GM12878 (cell line): Measurements from ENCODE around the gene MMD2.

ENCODE experiments used
- BHLHE40 ChIP-seq, 2 experiments: fragments of 450-650 bp in 1 of 2; IDR thresholded peaks; 2 replicates each; pipeline ENCODE4 v1.6.1; 2011 to 2017; ENCODE audit warnings: low read depth in 2 of 2, borderline replicate concordance in 1 of 2, improper control_type of control experiment in 1 of 2, low read length in 1 of 2, mild to moderate bottlenecking in 1 of 2
- EZH2 ChIP-seq: IDR thresholded peaks from 2 replicates; pipeline ENCODE4 v1.6.1; 2012; ENCODE audit warnings: low read depth, mild to moderate bottlenecking, control low read depth, inconsistent platforms, low read length, borderline replicate concordance; ENCODE audit not compliant: control insufficient read depth
- POLR2A ChIP-seq: IDR thresholded peaks from 2 replicates; pipeline ENCODE4 v1.6.1; 2011; ENCODE audit warnings: low read depth, mild to moderate bottlenecking, low read length
- POLR2AphosphoS5 ChIP-seq: IDR thresholded peaks from 2 replicates; pipeline ENCODE4 v1.6.1; 2011; ENCODE audit warnings: mild to moderate bottlenecking, low read length, inconsistent platforms
- SIN3A ChIP-seq: IDR thresholded peaks from 2 replicates; pipeline ENCODE4 v1.6.1; 2012; ENCODE audit warnings: low read depth, low read length, improper control_type of control experiment
- SMAD1 ChIP-seq: fragments of 450-650 bp; IDR thresholded peaks from 2 replicates; pipeline ENCODE4 v1.6.1; 2018; ENCODE audit warnings: mild to moderate bottlenecking, low read depth; ENCODE audit not compliant: partially characterized antibody
- SP1 ChIP-seq: IDR thresholded peaks from one replicate; pipeline ENCODE4 v1.6.1; 2011; ENCODE audit warnings: low read depth, low read length
- SUZ12 ChIP-seq: fragments of 200-600 bp; sonication (generic); IDR thresholded peaks from one replicate; pipeline ENCODE4 v1.6.1; 2018; ENCODE audit warnings: antibody characterized with exemption, mild to moderate bottlenecking; ENCODE audit not compliant: unreplicated experiment
- TAF1 ChIP-seq: IDR thresholded peaks from 2 replicates; pipeline ENCODE4 v1.6.1; 2011; ENCODE audit warnings: mild to moderate bottlenecking, low read depth, low read length, borderline replicate concordance
- TF ChIP-seq, protein P1 (sequence below), 3 experiments: IDR thresholded peaks in 2 of 3; conservative IDR thresholded peaks in 1 of 3; 2 replicates each; pipeline ENCODE4 v1.5.1; 2011; ENCODE audit warnings: low read depth in 3 of 3, low read length in 3 of 3, mild to moderate bottlenecking in 3 of 3, control low read depth in 2 of 3, moderate library complexity in 2 of 3, inconsistent platforms in 1 of 3, mixed read lengths in 1 of 3; ENCODE audit not compliant: control insufficient read depth in 2 of 3, insufficient read depth in 1 of 3; ENCODE audit errors: extremely low read depth in 1 of 3
- TF ChIP-seq, protein P2 (sequence below): IDR thresholded peaks from 2 replicates; pipeline ENCODE4 v1.6.1; 2011; ENCODE audit warnings: low read depth, mild to moderate bottlenecking, low read length, moderate library complexity, borderline replicate concordance; ENCODE audit errors: extremely low read depth

DNA sequence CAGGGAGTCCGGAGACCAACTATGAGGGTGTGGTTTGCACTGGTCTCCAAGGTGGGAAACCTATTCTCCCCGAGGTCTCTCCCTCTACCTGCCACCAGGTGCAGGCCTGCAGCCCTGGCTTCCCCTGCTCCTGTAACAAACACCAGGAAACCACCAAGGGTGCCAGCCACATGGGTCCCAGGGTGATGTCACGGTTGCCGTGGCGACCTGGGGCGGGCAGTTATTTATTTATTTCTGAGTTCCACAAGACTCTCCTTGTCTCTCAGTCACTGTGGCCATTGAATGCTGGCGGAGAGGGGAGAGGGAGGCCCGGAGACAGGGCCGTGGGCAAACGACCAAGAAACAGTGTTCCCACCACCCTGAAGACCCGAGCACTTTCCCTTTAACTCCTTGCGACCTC lies 27.0 kb downstream of the MMD2 start:
- TF ChIP-seq, protein P1, sequence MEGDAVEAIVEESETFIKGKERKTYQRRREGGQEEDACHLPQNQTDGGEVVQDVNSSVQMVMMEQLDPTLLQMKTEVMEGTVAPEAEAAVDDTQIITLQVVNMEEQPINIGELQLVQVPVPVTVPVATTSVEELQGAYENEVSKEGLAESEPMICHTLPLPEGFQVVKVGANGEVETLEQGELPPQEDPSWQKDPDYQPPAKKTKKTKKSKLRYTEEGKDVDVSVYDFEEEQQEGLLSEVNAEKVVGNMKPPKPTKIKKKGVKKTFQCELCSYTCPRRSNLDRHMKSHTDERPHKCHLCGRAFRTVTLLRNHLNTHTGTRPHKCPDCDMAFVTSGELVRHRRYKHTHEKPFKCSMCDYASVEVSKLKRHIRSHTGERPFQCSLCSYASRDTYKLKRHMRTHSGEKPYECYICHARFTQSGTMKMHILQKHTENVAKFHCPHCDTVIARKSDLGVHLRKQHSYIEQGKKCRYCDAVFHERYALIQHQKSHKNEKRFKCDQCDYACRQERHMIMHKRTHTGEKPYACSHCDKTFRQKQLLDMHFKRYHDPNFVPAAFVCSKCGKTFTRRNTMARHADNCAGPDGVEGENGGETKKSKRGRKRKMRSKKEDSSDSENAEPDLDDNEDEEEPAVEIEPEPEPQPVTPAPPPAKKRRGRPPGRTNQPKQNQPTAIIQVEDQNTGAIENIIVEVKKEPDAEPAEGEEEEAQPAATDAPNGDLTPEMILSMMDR (IDR thresholded peaks at IDR 0.05 in 2 of 3, conservative IDR thresholded peaks at IDR 0.05 in 1 of 3; ENCODE audit: control insufficient read depth in 2 of 3, extremely low read depth in 1 of 3, insufficient read depth in 1 of 3, low read depth in 3 of 3, low read length in 3 of 3): no peak
- TF ChIP-seq SP1: no peak
- no peak for TF ChIP-seq TAF1
- no peak for TF ChIP-seq POLR2AphosphoS5
- TF ChIP-seq SIN3A: no peak
- no peak for TF ChIP-seq BHLHE40 (IDR thresholded peaks at IDR 0.05; ENCODE audit: borderline replicate concordance in 1 of 2, low read depth in 2 of 2, low read length in 1 of 2)
- no peak for TF ChIP-seq SMAD1
- TF ChIP-seq POLR2A: no peak
- TF ChIP-seq EZH2: no peak
- TF ChIP-seq SUZ12: no peak
- TF ChIP-seq, protein P2, sequence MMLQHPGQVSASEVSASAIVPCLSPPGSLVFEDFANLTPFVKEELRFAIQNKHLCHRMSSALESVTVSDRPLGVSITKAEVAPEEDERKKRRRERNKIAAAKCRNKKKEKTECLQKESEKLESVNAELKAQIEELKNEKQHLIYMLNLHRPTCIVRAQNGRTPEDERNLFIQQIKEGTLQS: no peak
